Islet of Langerhans (tissue), 1 donor: Measurements from ENCODE around the gene CPVL.

Source experiments
- FAIRE-seq: peaks from one replicate; lab custom pipeline; 2011; peaks lifted over from hg19 to GRCh38; lab: Jason Lieb, UNC

The CPVL gene

DNA sequence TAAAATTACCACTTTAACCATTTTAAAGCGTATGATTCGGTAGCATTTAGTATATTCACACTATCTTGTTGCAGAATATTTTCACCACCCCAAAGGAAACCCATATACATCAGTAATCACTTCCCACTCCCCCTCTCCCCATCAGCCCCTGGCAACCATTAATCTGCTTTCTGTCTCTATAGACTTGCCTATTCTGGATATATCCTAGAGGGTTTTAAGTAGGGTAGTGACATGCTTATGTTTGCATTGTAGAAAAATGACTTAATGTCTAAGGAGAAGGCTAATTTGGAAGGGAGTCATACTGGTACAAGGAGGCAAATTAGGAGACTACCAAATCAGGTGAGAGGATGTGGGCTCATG lies 145.6 kb downstream of the CPVL start:
- no peak for FAIRE-seq

DNA sequence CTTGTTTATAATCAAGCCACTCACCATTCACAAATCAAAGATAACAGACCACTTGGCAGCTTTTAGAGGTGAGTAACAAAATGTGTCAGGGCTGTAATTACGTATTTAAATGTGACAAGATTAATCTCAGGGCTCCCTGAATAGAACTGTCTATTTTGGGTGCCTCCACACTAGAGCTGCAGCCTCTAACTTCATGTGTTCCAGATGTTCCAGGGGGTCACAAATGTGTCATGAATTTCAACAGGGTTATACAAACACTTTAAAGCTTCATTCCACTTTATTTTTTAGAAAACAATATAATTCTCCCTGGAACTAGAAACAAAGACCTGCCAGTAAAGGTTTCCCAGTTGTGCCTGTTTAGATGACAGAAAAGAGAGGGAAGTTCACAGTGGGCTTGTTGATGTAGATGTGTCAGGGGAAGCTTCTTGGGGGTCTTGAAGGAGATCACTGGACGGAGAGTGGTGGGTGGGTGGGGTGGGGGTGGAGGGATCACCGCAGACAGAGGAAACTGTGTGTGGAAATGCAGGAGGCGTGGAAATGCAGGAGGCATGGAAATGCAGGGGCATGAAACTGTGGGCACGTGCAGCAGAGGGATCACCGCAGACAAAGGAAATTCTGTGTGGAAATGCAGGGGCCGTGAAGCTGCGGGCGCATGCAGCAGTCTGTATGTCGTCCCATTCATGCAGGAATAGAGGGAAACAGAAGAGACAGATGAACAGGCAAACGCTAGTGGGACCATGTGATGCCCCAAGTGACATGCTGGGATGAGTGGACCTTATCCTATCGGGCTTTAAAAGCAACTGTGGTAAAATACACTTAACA lies 146.2 kb downstream of the CPVL start:
- no peak for FAIRE-seq

DNA sequence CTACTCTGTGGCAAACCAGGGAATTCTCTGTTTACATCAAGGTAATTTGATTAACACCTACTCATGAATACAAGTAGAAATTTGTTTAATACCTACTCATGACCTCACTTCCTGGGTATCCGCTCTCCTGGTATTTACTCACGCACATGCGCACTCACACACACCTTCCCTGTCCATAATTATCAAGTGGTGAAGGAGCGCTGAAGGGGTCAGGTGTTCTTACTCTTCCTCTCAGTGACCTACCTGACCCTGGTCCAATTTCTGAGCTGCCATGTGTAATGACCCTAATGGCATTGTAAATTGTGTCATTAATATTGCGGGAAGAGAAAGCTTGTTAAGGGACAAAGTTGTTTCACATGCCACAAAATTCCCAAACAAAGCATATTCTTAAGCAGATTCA lies 146.9 kb downstream of the CPVL start:
- FAIRE-seq = no peak

DNA sequence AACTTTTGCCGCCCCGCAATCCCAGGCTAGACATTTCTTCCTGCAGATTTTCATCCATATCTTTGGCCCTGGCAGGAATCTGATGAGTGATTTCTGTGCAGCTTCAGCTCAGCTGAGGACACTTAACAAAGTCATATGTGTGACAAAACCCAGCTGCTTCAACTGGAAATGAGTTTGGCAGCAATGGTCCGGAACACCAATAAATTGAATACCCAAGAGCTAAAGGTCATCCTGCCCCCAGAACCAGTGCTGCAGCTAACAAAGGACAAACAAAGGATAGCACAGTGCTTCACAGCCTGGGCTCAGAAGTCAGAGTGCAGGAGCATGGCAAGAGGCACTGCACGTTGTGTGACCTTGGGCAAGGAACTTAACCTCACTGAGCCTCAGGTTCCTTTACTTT lies 148.2 kb downstream of the CPVL start:
- FAIRE-seq = no peak

DNA sequence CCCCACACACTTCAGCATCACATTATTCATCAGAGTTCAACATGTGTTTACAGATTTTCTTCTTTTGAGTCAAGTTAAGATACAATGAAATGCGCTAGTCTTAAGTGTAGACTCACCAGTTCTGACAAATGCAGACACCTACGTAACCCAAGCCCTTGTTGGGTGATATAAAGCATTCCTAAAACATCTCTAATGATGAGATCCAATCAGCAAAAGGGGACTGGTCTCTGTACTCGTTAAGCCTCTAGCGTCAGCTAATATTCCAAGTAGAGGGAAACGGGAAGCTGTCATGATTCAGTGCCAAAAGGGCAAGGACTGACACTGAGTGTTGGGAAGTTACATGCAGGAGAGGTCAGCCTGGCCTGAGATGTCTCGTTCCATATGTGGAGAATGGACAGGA lies 149.5 kb downstream of the CPVL start:
- no peak for FAIRE-seq

DNA sequence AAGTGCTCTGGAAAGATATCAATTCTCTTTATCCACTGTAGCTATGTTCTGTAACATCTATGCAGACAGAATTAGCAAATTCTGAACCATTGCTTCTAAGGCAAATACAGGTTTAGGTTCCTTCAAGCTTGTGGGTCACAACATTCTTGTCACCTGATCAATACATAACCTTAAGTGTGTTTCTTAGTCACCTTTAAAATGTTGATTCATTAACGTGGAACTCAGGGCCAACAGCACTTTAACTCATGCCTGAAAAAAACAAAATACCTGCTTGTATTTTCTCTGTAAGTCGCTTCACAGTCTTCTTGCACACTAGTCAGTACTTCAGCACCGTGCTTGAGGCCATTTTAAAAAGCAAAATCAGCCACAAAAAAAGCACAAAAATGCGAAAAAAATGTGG lies 153.0 kb downstream of the CPVL start:
- no peak for FAIRE-seq

DNA sequence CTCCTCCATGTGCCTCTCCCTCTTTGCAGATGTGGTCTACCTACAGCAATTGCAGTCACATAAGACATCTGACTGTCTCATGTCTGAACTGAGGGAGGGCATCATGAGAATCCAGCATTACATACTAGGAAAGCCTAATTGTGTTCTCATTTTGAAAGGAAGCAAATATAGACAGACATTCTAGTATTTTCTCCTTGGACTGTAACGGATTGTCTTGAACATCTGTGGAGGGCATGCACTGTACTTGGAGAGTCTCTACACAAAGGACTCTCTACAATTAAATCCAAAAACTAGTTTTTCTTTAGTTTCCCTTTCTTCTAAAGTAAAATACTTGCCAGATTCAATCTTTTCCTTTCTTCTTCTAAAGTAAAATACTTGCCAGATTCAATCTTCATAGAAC lies 153.5 kb downstream of the CPVL start:
- FAIRE-seq = no peak

DNA sequence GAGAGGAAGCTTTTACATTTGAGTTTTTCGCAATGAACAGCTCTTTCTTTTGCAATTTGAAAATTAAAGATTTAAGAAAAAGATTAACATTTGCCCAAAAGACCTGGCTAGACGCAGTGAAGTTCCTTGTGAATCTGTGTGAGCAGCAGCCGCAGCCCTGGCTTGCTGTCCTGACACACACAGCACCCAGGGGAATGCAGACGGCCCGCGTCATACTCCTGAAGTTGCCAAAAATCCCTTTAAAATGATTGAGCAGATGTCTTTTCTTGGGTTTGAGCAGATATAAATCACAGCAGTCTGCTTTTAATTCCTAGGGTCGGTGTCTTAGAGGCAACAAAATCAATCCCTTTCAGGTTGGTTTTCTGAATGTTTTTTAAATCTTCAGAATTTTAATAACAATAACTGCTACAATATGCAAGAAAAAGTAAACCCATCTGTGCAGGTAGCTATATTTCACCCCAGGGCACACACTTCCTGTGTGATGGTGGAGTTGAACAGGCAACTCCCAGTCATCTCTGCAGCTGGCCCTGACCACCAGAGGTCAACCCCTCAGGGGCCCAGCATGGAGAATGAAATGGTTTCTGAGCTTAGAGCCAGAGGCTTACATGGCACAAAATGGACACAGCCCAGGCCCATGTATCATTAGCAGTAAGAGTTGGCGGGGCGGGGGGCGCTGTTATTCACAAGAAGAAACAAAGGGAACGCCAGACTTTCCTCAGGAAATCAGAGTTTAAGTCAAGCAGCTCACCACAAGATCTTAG lies 156.0 kb downstream of the CPVL start:
- no peak for FAIRE-seq

DNA sequence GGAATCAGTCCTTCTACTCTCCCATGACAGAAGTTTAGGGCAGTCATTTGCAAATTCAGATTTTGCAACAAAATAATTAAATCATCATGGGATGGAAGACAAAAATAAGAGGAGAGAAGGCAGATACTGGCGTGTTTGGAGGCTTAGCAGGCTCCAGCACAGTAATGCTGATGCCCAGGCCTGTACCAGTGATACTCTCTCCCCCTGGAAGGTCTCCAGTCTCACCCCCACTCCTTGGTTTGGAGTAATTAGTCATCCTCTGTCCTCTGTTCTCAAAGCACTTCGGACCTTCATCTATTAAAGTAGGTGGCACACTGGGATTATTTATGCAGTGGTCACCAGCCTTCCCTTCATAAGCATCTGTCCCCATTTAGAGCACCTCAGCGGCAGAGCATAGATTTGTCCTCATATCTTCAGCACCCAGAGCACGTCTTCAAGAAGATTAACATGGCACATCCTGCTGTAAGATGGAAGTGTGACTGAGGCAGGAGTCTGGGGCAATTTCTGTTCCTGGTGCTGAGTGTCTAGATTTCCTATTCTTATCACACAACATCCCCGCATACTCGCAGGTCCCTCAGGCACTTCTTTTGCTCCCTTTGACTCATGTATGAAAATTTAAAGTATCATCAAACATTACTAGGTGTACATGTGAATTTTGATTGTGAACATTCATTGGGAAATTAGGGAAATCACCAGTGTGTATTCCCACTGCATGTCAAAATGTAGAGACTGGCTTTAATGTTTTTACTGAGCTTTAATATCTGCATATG lies 156.9 kb downstream of the CPVL start:
- FAIRE-seq = no peak

DNA sequence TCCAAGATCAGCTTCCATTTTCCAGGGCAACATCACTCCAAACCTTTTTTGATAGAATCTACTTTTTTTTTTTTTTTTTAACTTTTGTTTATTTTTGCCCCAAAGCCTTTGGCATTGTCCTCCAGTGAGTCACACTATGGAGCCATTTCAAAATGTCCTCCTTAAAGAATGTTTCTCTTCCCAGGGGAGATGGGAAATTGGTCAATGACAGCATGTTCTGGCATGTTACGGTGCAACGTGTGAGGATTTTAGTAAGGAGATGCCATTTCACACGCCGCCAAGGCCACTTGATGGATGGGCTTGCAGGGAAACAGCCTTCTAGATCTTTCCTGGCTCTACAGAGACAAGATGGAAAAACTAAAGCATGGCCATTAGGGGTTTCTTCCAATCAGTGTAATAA lies 157.5 kb downstream of the CPVL start:
- FAIRE-seq = no peak

DNA sequence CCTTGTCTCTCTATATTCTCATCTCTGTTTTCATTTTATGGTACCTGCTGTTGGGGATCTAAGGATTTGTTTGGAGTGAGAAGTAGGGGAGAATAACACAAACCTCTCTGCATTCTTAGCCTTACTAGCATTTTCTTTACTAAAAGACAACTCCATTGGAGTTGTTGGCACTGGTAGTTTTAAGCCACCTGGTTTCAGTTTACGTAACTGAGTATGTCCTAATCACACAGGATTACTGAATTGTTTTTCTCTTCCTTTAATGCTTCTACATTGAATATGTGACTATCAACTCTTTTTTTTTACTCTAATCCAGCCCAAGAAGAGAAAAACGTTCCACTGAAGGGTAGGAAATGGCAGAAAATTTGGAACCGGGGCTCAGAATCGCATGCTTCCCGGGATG lies 158.2 kb downstream of the CPVL start:
- FAIRE-seq = no peak

DNA sequence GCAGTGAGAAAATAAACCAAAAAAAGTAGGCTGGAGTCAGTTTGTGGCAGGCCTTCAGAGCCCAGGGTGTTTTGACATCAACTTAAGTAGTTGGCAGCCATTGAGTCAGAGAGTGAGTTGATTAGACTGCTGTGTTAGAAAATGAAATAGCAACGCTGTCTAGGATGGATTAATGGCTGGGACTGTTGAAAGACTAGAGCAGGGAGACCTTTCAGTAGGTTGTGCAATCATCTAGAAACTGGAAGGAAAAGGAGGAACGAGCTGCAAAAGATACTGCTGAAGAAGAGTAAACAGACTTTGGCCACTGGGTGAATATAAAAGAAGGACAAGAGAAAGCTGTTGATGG lies 159.6 kb downstream of the CPVL start:
- FAIRE-seq = no peak

DNA sequence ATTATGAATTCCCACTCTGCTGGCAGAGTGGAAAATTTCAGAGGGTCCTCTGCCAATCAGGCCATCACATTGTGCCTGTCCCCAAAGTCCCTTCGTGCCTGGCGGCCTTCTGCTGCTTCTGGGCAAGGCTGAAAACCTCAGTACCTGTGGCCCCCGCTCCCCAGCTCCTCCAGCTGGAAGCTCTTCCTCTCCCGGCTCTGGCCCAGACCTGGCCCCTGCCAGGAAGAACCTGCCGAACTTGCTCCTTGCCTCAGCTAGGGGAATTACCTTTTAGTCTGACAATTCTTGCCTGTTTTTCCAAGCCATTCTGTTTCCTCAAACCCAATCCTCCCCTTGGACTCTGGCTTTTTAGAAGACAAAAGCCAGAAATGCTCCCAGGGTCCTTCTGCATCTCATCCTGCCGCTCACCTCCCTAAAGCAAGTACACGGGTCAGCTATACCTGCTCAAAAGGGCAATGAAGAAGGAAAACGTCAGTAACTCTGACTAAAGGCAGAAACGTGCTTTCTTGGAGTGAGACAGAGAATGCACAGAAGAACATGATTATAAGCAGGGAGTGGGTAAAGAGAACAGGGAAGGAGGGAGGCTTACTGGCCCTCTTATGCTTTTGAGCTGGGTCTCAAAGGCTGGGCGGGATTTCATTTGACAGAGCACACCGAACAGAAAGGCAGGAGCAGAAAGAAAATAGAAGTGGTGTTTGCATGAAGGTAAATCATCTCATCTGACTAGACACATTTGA lies 160.1 kb downstream of the CPVL start:
- FAIRE-seq = no peak

DNA sequence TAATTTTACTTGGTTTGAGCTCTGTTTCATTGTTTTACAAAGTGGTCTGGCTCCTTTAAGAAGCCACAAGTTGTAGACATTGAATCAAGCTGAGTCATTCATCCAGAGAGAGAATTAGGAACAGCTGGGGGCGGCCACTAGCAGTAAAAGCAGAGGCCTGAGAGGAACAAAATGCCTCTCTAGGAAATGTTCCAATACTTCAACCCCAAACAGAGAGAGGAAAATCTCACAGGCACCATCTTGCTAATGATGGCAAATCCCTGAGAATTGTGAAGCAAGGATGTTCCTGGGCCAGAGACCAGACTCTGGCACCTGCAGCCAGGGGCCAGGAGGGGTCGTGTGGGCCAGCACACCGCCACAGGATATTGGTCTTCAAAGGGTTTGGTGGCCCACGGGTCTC lies 161.7 kb downstream of the CPVL start:
- FAIRE-seq = no peak

DNA sequence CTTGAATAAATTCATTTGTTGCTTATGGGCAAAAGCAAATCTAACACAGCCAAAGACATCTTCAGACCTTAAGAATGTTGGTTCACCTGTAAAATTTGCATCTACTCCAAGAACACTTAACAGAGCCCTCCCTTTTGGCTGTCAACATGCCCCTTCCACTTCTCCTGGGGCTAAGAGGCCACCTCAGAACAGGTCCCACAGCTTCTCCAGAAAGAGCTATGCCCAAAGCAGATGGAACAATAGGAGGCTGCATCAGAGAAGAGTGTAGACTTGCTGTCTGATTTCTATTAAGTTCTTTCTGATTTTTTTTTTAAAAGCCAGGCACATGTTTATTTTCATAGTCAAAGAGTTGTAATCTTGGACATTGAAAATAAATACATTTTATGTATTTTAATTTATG lies 162.1 kb downstream of the CPVL start:
- no peak for FAIRE-seq

DNA sequence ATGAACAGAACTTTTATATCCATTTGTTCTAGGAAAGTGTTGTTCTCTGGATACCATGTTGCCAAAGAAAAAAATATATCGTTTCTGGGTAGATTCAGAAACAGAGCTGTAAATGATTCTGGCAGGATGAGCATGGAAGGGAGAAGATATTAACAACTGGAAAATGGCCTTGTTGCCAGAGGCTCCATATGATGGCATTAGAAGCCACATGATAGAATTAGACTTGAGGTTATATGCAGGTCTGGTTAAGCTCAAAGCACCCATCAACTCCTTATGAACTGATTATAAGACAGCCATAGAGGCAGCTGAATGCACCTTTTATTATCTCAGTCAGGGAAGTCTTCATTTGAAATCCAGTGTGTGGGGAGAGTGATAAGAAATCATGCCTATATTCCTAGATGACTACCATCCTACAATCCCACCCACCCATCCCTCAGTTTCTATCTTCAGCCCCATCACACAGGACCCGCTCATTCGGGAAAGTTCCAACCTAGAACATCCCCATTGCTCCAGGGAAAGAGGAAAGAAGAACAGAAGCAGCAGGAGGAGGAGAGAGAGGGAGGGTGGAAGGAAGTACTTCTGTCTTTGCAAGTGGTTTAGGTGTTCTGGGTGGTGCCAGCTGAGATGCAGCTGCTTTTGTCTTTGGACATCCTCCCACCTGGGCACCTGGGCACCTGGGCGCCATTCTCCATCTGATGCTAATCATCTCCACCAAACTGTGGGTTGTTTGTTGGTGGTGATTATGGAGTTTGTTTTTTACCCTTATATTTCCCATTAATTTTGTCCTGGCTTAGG lies 162.7 kb downstream of the CPVL start:
- no peak for FAIRE-seq

DNA sequence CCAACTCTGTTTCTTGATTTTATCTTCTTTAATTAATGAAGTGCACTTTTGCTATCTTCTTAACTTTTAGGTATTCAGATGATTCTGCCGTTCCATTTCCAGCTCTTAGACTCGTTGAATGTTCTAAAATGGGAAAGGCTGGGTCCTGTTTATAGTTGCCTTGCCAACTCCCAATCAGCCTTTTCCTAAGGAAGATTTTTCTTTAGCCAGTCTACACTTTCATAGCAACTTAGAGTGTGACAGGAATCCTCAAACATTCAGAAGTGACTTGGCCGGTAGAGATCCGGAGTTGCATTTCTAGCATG lies 165.2 kb downstream of the CPVL start:
- no peak for FAIRE-seq

DNA sequence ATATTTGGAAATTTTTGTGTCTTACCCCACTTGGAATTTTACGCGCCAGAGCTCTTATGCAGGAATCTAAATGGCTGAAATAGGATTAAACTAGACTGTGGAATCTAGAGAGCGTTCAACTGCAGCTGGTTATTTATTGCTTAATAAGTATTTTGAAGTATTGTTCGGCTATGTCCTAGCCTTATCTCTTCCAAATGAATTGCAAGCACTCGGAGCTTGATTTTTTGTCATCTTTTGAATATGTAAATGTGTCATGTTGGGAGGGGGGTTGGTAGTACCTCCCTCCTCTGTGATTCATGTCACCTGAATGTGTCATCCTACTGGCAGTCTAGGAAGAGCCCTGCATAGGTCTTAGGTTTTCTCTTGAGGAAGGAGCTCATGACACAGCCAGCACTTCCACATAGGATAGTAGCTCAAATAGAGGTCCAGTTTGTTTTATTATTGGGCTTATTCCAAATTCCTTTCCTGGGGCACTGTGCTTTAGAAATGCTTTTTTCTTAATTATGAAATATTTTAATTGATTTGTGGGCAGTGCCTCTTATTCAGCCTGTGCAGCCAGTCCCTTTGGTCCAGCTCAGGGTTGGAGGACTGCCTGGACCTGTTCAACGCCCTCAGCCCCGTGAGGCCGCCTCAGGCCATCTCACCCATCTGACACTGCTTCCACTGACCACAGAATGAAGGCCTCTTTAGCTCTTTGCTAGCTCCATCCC lies 165.7 kb downstream of the CPVL start:
- no peak for FAIRE-seq

DNA sequence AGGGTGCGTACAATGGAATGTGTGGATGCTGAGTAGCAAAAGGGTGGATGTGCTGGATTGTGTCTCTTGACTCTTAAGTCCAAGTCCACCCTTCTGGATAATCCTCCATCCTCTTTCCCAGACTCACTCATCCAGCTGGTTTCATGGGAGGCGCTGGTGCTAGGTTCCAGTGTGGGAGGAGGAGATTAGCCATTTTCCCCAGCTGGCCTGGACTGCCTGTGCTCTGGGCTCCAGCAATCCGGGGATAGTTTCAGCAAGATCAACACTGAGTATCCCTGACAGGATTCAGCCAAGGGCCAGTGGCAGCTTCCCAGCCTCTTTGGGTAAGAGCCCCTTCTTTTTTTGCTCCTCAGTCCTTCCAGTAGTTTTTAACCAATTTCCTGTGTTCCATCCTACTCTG lies 166.6 kb downstream of the CPVL start:
- FAIRE-seq = no peak

DNA sequence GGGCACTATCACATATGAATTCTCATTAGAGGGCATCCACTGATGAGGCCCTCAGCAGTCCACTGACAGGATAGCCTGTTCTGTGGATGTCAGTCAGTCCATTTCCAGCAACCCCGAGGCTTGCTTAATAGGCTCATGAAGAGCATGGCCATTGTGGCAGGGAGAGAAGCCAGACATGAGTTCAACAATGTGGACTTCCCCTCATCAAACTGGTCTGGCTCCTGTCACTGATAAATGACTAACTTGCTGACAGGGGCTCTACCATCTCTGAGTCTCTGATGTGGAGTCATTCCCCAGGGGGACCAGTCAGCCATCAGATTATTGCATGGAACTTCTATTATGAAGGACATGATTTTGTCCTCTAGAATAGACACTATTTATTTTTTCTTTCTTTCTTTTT lies 168.5 kb downstream of the CPVL start:
- no peak for FAIRE-seq

DNA sequence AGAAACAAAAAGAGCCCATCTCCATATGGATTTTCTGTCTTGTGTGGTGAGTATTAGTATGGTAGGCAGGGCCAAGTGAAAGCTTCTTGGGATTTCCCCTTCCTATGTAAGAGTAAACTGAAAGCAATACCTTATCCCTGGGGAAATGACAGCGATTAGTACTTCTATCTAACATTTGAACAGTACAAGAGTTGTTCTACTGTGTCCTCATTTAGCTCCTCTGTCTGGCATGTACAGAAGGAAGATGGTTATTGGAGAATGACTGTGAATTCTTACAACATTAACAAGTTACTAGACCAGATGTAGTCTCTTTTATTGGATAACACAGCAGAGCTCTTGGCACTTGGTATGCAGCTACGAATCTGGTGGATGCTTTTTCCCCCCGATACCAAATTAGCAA lies 170.3 kb downstream of the CPVL start:
- no peak for FAIRE-seq
